A549 (cell line): Measurements from ENCODE around the gene ECT2.

Experiments used
- BHLHE40 ChIP-seq: IDR thresholded peaks from 2 replicates; pipeline ENCODE4 v1.6.1; 2012; ENCODE audit warnings: low read depth, low read length, inconsistent platforms
- ZC3H11A ChIP-seq: fragments of 450-650 bp; IDR thresholded peaks from 2 replicates; pipeline ENCODE4 v1.6.1; 2014; ENCODE audit warnings: antibody characterized with exemption, mild to moderate bottlenecking
- TF ChIP-seq, protein P1 (sequence below): IDR thresholded peaks from 2 replicates; pipeline ENCODE4 v1.6.1; 2012
- TF ChIP-seq, protein P2 (sequence below): fragments of >200 bp; sonication (Bioruptor Twin); formaldehyde crosslinking; IDR thresholded peaks from 3 replicates; pipeline ENCODE4 v1.5.1; 2016

DNA sequence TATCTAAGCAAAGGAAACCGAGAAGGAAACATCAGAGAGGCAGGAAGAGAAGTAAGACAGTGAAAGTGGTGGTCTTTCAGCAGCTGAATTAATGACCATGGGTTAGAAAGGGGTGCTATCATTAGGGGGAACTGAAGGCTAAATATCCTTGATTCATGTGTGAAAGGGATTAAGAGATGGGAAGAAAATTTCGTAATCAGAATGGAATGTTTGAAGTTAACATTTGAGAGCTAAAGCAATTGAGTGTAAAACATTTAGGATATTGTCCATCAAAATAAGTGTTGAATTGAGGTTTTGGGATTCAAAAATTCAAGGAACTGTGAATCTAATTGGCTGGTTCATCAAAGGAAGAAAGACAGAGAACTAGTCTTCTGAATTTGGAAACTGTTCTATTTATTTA, 4.1 kb upstream of the ECT2 start:
- TF ChIP-seq BHLHE40 (no peak), ZC3H11A (no peak)
- TF ChIP-seq, protein P1, sequence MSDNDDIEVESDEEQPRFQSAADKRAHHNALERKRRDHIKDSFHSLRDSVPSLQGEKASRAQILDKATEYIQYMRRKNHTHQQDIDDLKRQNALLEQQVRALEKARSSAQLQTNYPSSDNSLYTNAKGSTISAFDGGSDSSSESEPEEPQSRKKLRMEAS: no peak
- TF ChIP-seq, protein P2, sequence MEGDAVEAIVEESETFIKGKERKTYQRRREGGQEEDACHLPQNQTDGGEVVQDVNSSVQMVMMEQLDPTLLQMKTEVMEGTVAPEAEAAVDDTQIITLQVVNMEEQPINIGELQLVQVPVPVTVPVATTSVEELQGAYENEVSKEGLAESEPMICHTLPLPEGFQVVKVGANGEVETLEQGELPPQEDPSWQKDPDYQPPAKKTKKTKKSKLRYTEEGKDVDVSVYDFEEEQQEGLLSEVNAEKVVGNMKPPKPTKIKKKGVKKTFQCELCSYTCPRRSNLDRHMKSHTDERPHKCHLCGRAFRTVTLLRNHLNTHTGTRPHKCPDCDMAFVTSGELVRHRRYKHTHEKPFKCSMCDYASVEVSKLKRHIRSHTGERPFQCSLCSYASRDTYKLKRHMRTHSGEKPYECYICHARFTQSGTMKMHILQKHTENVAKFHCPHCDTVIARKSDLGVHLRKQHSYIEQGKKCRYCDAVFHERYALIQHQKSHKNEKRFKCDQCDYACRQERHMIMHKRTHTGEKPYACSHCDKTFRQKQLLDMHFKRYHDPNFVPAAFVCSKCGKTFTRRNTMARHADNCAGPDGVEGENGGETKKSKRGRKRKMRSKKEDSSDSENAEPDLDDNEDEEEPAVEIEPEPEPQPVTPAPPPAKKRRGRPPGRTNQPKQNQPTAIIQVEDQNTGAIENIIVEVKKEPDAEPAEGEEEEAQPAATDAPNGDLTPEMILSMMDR: no peak
